ENCODE measurements around the gene DARS1.

Gene DARS1

GRCh38 chr2:135876066-135876711 lies 109.2 kb downstream of the DARS1 start, which contains the start of gene MCM6:
Gene MCM6 (minus strand): TSS chr2:135876443. CDS start chr2:135876365, 78 bp downstream.
- DNase-seq, result peak; percentile 99

GRCh38 chr2:135875491-135876065 lies 109.8 kb downstream of the DARS1 start:
- peak; percentile 80 for DNase-seq

GRCh38 chr2:135874777-135875365 lies 110.6 kb downstream of the DARS1 start:
- no peak for DNase-seq

GRCh38 chr2:135870571-135870970 lies 114.9 kb downstream of the DARS1 start:
- DNase-seq, result no peak

GRCh38 chr2:135863233-135863632 lies 122.2 kb downstream of the DARS1 start:
- no peak for DNase-seq

GRCh38 chr2:135862718-135863117 lies 122.7 kb downstream of the DARS1 start:
- DNase-seq, result no peak

Data from stimulated activated naive CD4-positive, alpha-beta T cell treated with Interleukin-2 at 50 U/mL for 16 hours (primary cell).